DMS114 treated with DMSO at 0.1 percent for 48 hours (cell line): ENCODE measurements around the gene COL4A2.

Source experiments
- DNase-seq: peaks from one replicate; lab custom pipeline; 2025; ENCODE audit not compliant: unreplicated experiment; lab: John Stamatoyannopoulos, UW

Gene COL4A2

GRCh38 chr13:110338441-110339101, 31.5 kb downstream of the COL4A2 start:
- no peak for DNase-seq

GRCh38 chr13:110339263-110339662, 32.2 kb downstream of the COL4A2 start:
- no peak for DNase-seq

- DNase-seq = no peak
These were observed 33.0 kb downstream of the COL4A2 start for GRCh38 chr13:110339975-110340550.

- no peak for DNase-seq
These were observed 33.8 kb downstream of the COL4A2 start for GRCh38 chr13:110340812-110341444.

GRCh38 chr13:110341445-110342244, 34.6 kb downstream of the COL4A2 start:
- no peak for DNase-seq

- no peak for DNase-seq
These were observed 35.4 kb downstream of the COL4A2 start for GRCh38 chr13:110342474-110342873.

- DNase-seq = no peak
These were observed 36.3 kb downstream of the COL4A2 start for GRCh38 chr13:110343241-110343865.

GRCh38 chr13:110344320-110344719, 37.2 kb downstream of the COL4A2 start:
- DNase-seq = no peak

- DNase-seq = no peak
These were observed 38.2 kb downstream of the COL4A2 start for GRCh38 chr13:110345266-110345665.

- DNase-seq = no peak
These were observed 38.6 kb downstream of the COL4A2 start for GRCh38 chr13:110345701-110346100.

GRCh38 chr13:110346661-110347067, 39.6 kb downstream of the COL4A2 start:
- no peak for DNase-seq

- DNase-seq = no peak
These were observed 40.0 kb downstream of the COL4A2 start for GRCh38 chr13:110347088-110347487.

GRCh38 chr13:110347535-110348308, 40.6 kb downstream of the COL4A2 start:
- no peak for DNase-seq

GRCh38 chr13:110348309-110349105, 41.4 kb downstream of the COL4A2 start:
- no peak for DNase-seq

- DNase-seq = no peak
These were observed 42.2 kb downstream of the COL4A2 start for GRCh38 chr13:110349239-110349638.

GRCh38 chr13:110350049-110350448, 43.0 kb downstream of the COL4A2 start:
- no peak for DNase-seq

GRCh38 chr13:110350509-110350908, 43.4 kb downstream of the COL4A2 start:
- no peak for DNase-seq

- no peak for DNase-seq
These were observed 44.7 kb downstream of the COL4A2 start for GRCh38 chr13:110351636-110352420.

GRCh38 chr13:110352735-110353134, 45.7 kb downstream of the COL4A2 start:
- no peak for DNase-seq
